ENCODE data around the gene GBF1.

Gene GBF1

DNA sequence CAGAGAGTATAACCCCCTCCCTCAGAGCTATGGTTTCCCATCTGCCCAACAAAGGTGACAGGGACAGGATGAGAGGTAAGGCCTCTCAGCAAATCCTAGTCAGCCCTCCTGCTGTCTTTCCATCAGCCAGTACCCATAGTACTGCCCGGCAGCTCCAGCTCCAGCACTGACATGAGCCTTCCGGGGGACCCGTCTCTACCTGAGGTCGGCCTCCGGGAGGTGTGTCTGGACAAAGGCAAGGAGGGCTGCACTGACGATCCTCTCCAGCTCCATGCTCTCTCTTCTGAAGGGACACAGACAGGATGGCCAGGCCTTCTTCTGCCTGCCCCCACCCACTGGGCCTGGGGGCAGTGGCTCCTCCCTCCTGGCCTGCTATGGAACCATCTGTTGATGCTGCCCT is 179.6 kb downstream of the GBF1 start:
- DNase-seq: peak; percentile 32

DNA sequence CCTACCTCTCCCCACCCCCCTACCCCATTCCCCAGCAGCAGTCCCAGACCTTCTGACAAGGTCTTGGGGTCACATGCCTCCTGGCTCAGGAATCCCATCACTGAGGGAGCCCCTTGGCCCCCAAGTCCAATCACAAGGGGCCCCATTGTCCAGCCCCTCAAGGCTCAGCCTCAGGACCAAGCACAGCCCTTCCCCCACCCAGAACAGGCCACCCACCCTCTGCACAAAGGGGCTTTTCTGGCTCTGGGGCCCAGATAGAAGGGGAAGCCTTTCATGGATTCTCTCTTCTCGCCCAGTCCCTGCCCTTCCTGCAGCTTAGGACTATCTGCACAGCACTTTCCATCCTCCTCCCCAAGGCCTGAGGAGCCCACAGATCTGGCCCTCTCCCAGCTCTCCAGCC is 180.1 kb downstream of the GBF1 start:
- peak; percentile 28 for DNase-seq

DNA sequence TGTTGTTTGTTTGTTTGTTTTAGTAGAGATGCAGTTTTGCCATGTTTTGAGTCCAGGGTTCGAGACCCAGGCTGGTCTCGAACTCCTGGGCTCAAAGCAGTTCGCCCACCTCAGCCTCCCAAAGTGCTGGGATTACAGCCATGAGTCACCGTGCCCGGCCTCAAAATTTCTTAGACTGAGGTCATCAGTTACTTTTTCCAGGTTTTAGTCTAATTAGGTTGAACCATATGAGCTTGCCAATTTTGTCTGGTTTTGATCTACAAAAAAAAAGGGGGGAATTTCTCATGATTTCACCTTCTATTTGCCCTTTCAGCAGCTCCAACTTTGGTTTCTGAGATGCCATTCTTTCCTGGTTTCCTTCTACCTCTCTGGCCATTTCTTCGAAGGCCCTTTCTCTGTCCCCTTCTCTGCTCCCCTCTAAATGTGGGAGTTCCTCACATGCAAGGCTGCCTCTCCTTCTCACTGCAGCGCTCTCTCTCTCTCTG is 181.5 kb downstream of the GBF1 start:
- peak; percentile 18 for DNase-seq

DNA sequence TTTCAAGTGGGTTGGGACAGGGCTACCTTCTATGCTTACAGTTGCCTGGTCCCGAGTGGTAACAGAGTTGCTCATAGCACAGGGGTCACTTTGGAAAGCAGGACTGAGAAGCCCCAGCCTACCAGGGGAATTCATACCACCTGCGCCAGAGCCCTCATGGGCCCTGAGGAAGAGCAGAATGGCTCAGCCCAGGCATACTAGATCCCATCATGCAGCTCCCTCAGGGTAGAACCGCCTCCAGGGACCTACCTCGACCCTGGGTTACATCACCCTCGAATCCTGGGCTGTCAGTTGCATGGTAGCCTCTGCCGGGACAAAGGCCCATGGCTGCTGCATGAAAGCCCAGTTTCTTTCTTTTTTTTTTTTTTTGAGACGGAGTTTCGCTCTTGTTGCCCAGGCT is 184.1 kb downstream of the GBF1 start:
- no peak for DNase-seq

DNA sequence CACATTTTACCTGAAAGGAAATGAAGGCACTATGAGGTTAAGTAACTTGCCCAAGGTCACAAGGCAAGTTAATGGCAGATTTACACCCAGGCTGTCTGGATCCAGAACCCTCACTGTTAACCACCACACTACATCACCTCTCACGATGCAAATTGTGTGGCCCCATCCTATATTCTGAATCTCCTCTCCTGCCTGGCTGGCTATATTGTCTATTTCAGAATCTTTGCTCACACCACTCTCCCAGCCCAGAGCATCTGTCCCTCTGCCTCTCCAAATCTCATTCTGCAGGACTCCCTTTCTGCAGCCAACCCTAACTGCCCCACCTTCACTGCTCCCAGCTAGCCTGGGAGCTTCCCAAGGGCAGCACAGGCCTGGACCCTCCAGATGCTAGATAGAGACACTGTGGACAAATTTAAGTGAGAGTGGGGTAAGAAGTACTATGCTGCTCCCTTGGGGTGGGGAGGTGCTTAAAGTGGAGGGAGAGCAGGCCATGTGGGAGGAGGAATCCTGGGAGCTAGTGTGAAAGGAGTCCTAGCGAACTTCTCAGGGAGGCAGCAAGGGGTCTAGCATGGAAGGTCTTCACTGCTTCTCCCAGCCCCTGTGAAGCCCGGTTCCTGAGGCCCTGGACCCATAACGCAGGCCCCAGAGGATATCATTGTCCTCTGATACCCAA is 186.3 kb downstream of the GBF1 start:
- no peak for DNase-seq
